ENCODE measurements around the gene FIGN. TPM values are rescaled to one million over a fixed set of nuclear protein-coding genes. Genes with fewer than 3 reads are reported as not detected.

The FIGN gene
- total RNA-seq, 2 donors from 2014 or later: 8.9 to 9.8 TPM

- peaks cover 0 to 36% of the 10 kb centered on the region in 2 donors for H3K4me1 ChIP-seq
- H3K36me3 ChIP-seq: no peaks in the 10 kb centered on the region
- no peak for TF ChIP-seq CTCF (IDR thresholded peaks at IDR 0.05)
- H3K27ac ChIP-seq: no peak overlapping the region
- H3K27me3 ChIP-seq: no peaks in the 10 kb centered on the region
- no peak overlapping the region for H3K4me3 ChIP-seq
- DNase-seq (ENCODE audit: low spot score): no peak
- no peaks in the 10 kb centered on the region for H3K9me3 ChIP-seq
Measured at GRCh38 chr2:163719331-163719730, 16.5 kb downstream of the FIGN start.

- Histone ChIP-seq H3K4me1 (peaks cover 0 to 48% of the 10 kb centered on the region in 2 donors), H3K36me3 (no peaks in the 10 kb centered on the region), H3K27me3 (no peaks in the 10 kb centered on the region), H3K4me3 (no peak overlapping the region), H3K9me3 (no peaks in the 10 kb centered on the region), H3K27ac (peak overlapping the region; percentile 36 to 41)
- TF ChIP-seq CTCF (IDR thresholded peaks at IDR 0.05): no peak
- no peak for DNase-seq (ENCODE audit: low spot score)
Measured at GRCh38 chr2:163717993-163718680, 17.7 kb downstream of the FIGN start.

DNA sequence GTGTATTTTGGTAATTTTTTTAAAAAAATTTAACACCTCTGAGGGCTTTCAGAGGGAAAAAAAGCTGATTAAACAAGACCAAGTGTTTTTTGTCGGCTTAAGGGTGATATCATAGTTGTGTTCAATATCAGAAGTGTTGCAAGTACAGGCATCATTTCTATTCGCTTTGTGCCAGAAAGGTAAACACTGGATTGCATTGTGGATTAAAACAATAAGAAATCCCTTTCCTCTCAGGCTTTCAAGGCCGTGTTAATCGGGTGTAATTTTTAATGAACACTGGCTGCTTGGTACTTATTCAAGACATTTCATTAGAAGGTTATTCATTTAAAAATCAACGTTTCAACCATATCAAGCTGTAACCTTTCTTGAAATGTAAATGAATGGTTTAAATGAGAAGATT lies 18.3 kb downstream of the FIGN start:
- Histone ChIP-seq H3K27ac (peak overlapping the region; percentile 36 to 41), H3K4me3 (no peak overlapping the region), H3K4me1 (peaks cover 0 to 48% of the 10 kb centered on the region in 2 donors)

DNA sequence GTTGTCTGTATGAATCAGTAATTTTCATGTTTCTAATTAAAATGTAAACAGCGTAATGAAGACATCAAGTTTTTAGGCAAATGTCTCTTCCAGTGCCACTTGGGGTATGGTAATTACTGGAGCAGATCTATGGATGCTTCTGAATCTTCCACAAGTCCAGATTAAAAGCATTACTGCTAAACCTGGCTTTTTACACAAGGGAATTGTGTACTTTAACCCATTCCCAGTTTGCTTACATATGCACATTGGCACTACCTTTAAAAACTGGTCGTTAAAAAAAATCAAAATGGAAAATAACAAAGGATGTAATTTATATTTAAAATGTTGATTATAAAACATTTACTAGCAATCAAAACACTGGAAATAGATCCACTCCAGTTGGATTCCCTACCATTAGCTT lies 19.7 kb downstream of the FIGN start:
- H3K9me3 ChIP-seq: no peaks in the 10 kb centered on the region
- no peak for DNase-seq (ENCODE audit: low spot score)
- no peak overlapping the region for H3K27ac ChIP-seq
- no peaks in the 10 kb centered on the region for H3K27me3 ChIP-seq
- H3K4me3 ChIP-seq: no peak overlapping the region
- peaks cover 0 to 54% of the 10 kb centered on the region in 2 donors for H3K4me1 ChIP-seq
- H3K36me3 ChIP-seq: no peaks in the 10 kb centered on the region
- TF ChIP-seq CTCF (IDR thresholded peaks at IDR 0.05): no peak

More for the DNA sequence above, 18.3 kb downstream of the FIGN start:
- DNase-seq (ENCODE audit: low spot score): no peak
- no peak for TF ChIP-seq CTCF (IDR thresholded peaks at IDR 0.05)
- H3K9me3 ChIP-seq: no peaks in the 10 kb centered on the region
- no peaks in the 10 kb centered on the region for H3K27me3 ChIP-seq
- no peaks in the 10 kb centered on the region for H3K36me3 ChIP-seq

- no peak overlapping the region for H3K27ac ChIP-seq
- no peak overlapping the region for H3K4me3 ChIP-seq
- no peaks in the 10 kb centered on the region for H3K36me3 ChIP-seq
- TF ChIP-seq CTCF (IDR thresholded peaks at IDR 0.05): no peak
- no peaks in the 10 kb centered on the region for H3K9me3 ChIP-seq
- peaks cover 0 to 58% of the 10 kb centered on the region in 2 donors for H3K4me1 ChIP-seq
- H3K27me3 ChIP-seq: no peaks in the 10 kb centered on the region
- no peak for DNase-seq (ENCODE audit: low spot score)
Measured at GRCh38 chr2:163715668-163716067, 20.1 kb downstream of the FIGN start.

DNA sequence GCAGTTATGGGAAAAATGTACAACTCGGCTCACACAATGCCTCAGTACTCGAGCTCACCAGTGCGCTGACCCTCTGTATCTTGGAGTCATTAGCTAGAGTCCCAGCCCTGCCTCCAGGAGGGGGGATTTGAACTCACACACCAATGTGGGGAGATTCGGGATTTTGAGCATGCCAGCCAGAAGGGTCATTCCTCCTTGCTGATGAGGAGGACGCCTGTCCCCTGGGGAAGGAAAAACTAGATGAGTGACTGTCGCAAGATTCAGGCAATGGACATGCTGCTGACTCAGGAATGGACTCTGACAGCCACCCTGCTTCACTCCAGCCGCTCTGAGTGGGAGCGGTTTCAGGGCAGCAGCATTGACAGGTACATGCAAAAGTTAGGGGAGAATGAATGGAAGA lies 20.6 kb downstream of the FIGN start:
- no peaks in the 10 kb centered on the region for H3K36me3 ChIP-seq
- H3K4me1 ChIP-seq: peaks cover 0 to 59% of the 10 kb centered on the region in 2 donors
- H3K27ac ChIP-seq: no peak overlapping the region
- H3K4me3 ChIP-seq: no peak overlapping the region
- no peak for DNase-seq (ENCODE audit: low spot score)
- H3K27me3 ChIP-seq: no peaks in the 10 kb centered on the region
- no peaks in the 10 kb centered on the region for H3K9me3 ChIP-seq
- no peak for TF ChIP-seq CTCF (IDR thresholded peaks at IDR 0.05)
